GM19468 (cell line): ENCODE data around the gene KRT23.

ENCODE experiments used
- ATAC-seq: cut with Tn5 transposase; IDR thresholded peaks from one replicate; pipeline ENCODE4 v1.9.1; 2021; ENCODE audit warnings: mild to moderate bottlenecking, moderate library complexity, moderate number of reproducible peaks; ENCODE audit not compliant: unreplicated experiment; ENCODE audit errors: extremely low read depth

Gene KRT23, protein sequence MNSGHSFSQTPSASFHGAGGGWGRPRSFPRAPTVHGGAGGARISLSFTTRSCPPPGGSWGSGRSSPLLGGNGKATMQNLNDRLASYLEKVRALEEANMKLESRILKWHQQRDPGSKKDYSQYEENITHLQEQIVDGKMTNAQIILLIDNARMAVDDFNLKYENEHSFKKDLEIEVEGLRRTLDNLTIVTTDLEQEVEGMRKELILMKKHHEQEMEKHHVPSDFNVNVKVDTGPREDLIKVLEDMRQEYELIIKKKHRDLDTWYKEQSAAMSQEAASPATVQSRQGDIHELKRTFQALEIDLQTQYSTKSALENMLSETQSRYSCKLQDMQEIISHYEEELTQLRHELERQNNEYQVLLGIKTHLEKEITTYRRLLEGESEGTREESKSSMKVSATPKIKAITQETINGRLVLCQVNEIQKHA

DNA sequence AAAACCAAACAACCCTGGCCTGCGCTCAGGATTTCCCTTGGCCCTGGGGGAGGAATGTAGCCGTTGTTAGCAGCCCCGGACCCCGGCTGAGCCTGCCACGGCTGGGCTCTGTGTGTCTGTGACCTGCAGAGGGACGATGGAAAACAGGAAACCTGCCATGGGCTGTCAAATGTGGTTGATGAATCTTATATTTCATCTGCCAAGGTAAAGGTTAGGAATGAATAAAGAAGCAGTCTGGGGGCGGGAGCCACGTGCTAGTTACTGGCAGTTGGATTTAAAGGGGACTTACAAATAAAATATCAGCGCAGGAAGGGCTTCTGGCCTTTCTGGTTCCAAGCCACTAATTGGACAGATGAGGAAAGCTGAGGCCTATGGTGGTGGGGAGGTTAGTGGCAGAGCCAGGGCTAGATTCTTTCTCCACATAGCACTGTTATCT lies at the start of gene KRT23:
Gene KRT23 (minus strand): TSS at position 263 of the 436 bp plus-strand sequence. CDS start 1,043 bp downstream, outside the sequence.
- ATAC-seq: no peak

GRCh38 chr17:40986920-40987319 lies 49.5 kb upstream of the KRT23 start:
- ATAC-seq: no peak

DNA sequence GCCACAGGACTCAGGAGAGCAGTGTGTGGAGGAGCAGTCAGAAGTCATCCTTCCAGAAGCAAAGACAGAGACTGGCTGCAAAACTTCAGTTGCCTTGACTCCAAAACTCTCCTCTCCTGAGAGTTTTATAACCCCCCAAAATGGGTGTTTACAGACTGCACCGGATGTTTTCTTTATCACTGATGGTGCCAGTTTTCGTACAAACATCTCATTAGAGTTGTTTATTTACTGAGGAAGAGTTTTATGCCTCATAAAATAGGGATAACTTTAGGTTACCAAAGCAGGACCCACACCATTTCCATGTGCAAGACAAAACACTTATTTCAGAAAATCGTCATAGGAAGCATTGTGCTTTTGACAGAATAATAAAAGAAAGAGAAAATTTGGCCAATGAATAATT lies 46.8 kb upstream of the KRT23 start, which contains the start of gene KRT40:
Gene KRT40 (minus strand): TSS at position 101 of the 400 bp plus-strand sequence. CDS start 53 bp downstream, at position 48.
- ATAC-seq: no peak

- no peak for ATAC-seq
Observed at GRCh38 chr17:40981115-40981514, 43.7 kb upstream of the KRT23 start.

DNA sequence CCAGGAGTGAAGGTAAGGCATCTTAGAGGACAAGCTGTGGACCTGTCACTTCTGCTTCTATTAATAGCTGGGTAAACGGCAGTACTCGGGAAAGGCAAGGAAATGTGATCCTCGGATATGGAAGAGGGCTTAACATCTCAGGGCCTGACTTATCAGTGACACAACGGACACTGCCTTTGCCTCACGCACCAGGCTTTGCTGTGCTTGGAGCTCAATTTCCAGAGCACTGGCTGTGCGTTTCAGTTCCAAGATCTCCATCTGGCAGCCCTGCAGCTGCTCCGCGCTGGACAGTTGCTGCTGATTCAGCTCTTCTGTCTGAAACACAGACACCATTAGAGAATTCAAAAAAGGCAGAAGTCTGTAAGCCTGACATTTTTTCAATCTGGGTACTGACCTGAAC lies 43.1 kb upstream of the KRT23 start:
- no peak for ATAC-seq

DNA sequence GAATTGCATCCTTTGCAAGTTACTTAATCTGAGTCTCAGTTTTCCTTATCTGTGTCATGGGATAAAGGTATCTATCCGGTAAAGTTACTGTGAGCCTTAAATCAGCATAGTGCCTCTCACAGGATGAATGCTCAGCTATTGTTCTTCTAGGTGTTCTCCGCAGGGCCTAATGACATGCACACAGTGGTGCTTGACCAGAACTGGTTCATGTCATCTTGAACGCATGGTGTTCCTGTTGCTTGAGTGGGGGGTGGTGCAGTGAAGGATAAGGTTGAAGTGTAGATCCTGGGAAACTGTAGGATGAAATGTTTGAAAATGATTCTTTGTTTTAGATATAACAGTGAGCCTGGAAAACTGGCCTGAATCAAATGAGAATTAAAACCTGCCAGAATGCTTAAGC lies 42.7 kb upstream of the KRT23 start:
- ATAC-seq: no peak

DNA sequence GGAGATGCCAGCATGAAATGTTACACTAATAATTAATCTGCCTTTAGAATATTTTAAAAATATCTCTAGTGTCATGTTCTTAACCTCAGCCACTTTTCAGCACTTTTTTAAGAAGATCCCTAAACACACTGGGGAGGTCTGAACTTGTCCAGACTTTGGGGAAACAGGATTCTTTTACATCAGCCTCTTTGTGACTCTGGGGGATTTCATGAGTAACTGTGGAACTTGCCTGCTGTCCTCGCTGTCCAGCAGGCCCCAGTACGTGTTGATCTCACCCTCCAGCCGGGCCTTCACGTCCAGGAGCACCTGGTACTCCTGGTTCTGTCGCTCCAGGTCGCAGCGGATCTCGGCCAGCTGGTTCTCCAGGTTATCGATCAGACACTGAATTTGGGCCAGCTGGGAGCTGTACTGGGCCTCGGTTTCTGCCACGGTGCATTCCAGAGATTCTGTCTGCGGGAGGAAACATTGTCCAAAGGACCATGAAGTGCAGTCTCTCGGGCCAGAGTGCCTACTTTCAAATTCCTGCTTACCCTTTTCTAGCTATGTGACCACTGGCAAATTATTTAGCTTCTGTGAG lies 41.2 kb upstream of the KRT23 start:
- ATAC-seq: no peak

DNA sequence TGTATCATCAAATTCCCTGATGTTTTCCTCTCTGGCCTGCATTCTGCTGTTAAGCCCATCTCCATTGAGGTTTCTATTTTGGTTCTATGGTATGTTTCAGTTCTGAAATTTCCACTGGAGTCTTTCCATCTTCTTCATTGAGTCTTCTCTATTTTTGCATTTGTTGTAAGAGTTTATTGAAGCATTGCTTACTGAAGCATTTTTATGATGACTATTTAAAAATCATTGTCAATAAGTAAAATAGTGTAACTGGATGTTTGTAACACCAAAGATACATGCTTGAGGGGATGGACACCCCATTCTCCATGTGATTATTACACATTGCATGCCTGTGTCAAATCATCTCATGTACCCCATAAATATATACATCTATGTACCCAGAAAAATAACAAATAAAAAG lies 38.1 kb upstream of the KRT23 start:
- no peak for ATAC-seq

GRCh38 chr17:40974366-40974765 lies 36.9 kb upstream of the KRT23 start:
- ATAC-seq: no peak

DNA sequence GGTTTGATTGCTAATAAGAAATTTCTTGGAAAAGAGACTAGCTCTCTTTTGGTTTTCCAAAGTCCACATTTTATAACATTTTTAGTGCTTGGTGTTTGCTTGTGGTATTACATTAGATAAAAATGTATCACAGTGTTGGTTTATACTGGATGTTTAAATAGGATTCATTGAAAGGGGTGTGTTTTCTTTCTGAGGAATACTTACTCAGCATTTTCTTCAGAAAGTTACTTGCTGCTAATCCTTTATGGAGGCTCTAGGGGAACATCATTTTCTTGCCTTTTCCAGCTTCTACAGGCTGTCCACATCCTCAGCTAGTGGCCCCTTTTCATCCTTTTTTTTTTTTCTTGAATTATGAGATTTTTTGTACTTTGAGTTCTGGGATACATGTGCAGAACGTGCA lies 30.1 kb upstream of the KRT23 start:
- ATAC-seq: no peak

DNA sequence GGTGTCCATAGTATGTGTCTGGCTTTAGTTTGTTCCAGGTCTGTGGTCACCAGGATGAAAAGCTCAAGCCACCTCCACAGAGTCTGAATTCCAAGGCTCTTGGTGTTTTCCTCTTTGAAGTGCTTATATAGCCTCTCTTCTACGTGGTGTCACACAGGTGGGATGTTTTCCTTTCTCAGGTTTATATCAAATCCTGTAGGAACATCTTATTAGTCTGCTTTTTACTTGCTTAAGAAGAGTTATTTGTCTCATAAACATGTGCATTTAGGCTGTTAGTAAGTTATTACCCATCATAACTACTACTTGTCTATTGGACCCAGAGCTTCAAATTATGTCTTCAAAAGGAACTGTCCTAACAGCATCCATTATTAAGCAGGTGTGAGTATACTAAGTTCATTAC lies 29.4 kb upstream of the KRT23 start, which contains the start of gene KRT39:
Gene KRT39 (minus strand): TSS at position 101 of the 400 bp plus-strand sequence. CDS start 92 bp downstream, at position 9.
- ATAC-seq: no peak

DNA sequence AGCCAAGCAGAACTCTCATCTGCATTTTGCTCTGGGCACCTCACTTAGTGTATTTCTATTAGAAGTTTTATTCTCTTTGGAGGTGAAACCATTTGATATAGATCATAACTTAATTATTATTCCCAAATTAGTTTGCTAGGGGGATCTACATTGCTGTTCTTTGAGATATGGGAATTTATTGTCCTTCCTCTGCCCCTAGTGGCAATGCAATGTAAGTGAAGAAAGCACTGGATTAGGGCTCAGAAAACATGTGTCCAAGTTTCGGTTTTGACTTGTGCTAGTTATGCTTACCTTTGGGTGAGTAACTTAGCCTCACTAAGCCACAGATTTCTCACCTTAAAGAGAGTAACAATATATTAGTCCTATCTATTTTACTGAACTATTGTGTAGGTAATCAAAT lies 26.4 kb upstream of the KRT23 start:
- no peak for ATAC-seq

- no peak for ATAC-seq
Observed at GRCh38 chr17:40962059-40962561, 24.7 kb upstream of the KRT23 start.

DNA sequence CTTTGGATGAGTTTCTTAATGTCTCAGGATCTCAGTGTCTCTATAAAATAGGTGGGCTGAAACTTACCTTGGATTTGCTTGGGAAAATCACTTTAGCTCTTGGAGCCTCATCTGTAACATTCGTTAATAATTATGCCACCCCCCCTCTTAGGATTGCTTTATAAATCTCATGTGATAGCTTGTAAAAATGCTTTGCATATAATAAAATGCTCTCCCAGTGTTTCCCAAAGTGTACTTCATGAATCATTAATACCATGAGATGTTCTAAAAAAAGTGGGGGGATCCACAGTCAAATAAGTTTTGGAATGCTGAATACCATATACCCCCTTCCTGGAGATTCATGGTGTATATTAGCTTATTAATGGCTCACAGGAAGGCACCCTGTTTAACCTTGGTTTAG lies 24.1 kb upstream of the KRT23 start:
- no peak for ATAC-seq

DNA sequence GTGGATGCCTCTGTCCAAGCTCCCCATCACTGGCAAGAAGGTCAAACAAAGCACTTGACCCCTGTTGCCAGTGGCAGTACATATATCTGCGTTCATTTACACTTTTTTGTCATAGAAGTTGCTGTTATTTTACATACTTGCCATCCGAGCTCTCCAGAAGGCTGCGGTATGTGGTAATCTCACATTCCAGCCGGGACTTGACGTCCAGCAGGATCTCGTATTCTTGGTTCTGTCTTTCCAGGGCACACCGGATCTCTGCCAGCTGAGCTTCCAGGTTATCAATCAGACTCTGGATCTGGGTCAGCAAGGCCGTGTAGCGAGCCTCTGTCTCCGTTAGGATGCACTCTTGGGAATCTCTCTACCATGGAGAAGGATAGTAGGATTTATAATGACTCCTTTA lies 22.7 kb upstream of the KRT23 start:
- no peak for ATAC-seq

GRCh38 chr17:40958086-40958953 lies 20.9 kb upstream of the KRT23 start:
- no peak for ATAC-seq

DNA sequence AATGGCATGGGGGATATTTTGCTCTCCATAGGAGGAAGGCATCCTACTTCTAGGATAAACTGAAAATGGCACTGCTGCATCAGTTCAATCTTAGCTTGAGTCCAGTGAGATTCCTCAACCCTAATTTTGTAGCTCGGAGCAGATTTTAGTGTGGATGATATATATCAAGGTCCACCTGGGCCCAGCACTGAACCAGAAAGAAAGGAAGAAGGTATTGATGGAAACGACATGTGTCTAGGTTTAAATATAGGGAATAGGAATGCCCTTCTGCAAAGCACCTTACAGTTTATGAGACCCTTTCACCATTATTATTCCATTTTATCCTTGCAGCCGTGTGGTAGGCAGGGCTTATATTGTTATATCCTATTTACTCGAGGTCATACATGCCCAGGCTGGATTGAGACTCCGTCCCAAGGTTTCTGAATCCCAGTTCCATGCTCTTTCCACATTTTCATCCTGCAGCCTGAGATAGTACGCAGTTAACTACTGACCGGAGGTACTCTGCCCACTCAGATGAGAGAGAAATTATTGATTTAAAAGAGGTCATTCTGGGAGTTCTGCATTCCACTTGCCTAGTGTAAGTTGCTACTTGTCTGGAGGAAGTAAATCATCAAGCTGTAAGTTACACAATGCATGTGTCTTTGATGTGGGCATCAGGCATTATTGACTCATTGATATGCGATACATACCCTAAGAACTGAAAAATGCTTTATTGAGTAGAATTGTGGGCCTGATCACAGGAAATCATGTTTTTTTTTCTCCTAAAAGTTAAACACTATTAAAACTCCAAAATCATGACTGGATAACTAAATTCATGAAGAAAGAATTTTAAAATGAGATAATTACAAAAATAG lies 19.2 kb upstream of the KRT23 start:
- no peak for ATAC-seq

DNA sequence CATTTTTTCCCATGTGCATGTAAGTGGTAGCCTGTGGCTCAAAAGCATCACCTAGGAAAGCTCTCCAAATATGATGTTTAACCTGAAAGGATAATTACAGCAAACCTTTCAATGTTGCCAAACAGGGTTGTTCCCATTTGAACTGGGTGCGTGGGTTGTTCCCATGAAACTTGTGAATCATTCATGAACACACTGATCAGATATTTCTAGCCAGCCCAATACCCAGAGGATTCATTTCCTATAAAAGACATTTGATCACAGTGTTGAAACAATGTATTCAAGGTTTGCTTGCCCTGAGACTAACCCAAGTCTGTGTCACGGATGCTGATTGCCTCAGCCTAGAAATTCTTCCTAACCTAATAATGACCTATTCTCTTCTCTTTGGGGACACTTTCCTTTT lies 16.4 kb upstream of the KRT23 start:
- no peak for ATAC-seq

DNA sequence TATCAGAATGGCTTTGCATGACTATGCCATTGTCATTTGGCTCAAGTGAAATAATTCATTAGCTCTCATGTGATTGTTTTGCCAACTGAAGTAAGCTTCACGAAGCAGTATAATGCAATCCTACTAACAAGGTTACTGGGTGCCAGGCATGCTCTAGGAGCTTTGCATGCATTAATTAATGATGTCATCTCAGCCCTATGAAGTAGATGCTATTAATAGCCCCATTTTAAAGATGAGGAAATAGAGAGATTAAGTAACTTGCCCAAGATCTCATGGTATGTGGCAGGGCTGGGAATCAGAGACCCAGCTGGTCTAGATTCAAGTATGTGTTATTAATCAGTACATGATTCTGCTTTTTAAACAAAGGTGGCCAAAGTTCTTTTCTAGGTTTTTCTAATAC lies 15.2 kb upstream of the KRT23 start:
- ATAC-seq: no peak

DNA sequence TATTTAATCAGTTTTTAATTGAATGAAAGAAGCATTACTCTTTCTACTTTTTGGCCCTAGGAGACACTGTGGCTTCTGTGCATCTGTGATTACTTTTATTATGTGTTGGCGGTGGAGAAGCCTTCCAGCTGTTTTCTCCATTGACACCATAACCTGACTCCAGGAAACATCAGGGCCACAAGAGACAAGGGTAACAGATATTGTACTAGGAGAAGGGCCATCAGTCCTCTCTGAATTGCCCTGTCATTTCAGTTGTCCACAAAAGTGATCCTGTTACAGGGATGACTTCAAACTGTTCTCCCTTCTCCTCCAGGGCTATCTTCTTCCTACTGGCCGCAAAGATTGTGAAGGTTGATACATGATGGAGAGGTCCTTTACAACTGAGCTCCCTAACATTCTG lies 14.7 kb upstream of the KRT23 start:
- ATAC-seq: no peak
